CD4-positive, alpha-beta memory T cell (primary cell): ENCODE results near the gene GSK3B. TPM values are rescaled to one million over a fixed set of nuclear protein-coding genes. Genes with fewer than 3 reads are reported as not detected.

Experiments
- CTCF ChIA-PET: fragments of 350-600 bp; sonication (Branson Sonifier 250); formaldehyde crosslinking; loops from one replicate; lab custom pipeline; 2021; ENCODE audit warnings: inconsistent platforms; ENCODE audit not compliant: partially characterized antibody; lab: Charles Lee
- POLR2A ChIA-PET: fragments of 350-600 bp; sonication (Branson Sonifier 250); formaldehyde crosslinking; loops from one replicate; lab custom pipeline; 2021; ENCODE audit not compliant: partially characterized antibody; lab: Charles Lee
- DNase-seq, 5 donors: peaks; one replicate each; pipeline versions ENCODE4 v3.0.0 to v3.0.0-alpha.2; 2020 to 2022; ENCODE audit warnings: mixed read lengths in 1 of 5
- H3K27ac ChIP-seq: one replicate; pipeline ENCODE4 v1.7.0; 2013; ENCODE audit warnings: low read depth, low read length
- H3K27me3 ChIP-seq: 2 replicates; pipeline ENCODE4 v1.7.0; 2013; ENCODE audit warnings: mild to moderate bottlenecking, low read length, moderate library complexity; ENCODE audit not compliant: insufficient read depth
- H3K36me3 ChIP-seq: 2 replicates; pipeline ENCODE4 v1.7.0; 2013; ENCODE audit warnings: mild to moderate bottlenecking, low read length, moderate library complexity; ENCODE audit not compliant: insufficient read depth
- H3K4me1 ChIP-seq: 2 replicates; pipeline ENCODE4 v1.7.0; 2013; ENCODE audit warnings: mild to moderate bottlenecking, low read length, moderate library complexity; ENCODE audit not compliant: insufficient read depth
- H3K4me3 ChIP-seq, 2 donors: one replicate each; pipeline ENCODE4 v1.7.0; 2013; ENCODE audit warnings: low read length in 2 of 2, mild to moderate bottlenecking in 1 of 2
- H3K9me3 ChIP-seq, 2 donors: one replicate each; pipeline ENCODE4 v1.7.0; 2013; ENCODE audit warnings: low read length in 2 of 2, control low read depth in 1 of 2; ENCODE audit not compliant: control insufficient read depth in 1 of 2
- H3K27ac Mint-ChIP-seq, 7 donors: one replicate each; pipeline ENCODE4 v1.8.0; 2020 to 2021; ENCODE audit warnings: mixed read lengths in 7 of 7, mild to moderate bottlenecking in 6 of 7, inconsistent platforms in 3 of 7, moderate library complexity in 3 of 7
- H3K27me3 Mint-ChIP-seq, 2 donors: one replicate each; pipeline ENCODE4 v1.8.0; 2020 to 2021; ENCODE audit warnings: mixed read lengths in 2 of 2
- H3K36me3 Mint-ChIP-seq, 2 donors: one replicate each; pipeline ENCODE4 v1.8.0; 2020 to 2021; ENCODE audit warnings: mixed read lengths in 2 of 2, inconsistent platforms in 1 of 2, mild to moderate bottlenecking in 1 of 2
- H3K4me1 Mint-ChIP-seq, 4 donors: one replicate each; pipeline ENCODE4 v1.8.0; 2020 to 2021; ENCODE audit warnings: mixed read lengths in 4 of 4, mild to moderate bottlenecking in 1 of 4
- H3K4me3 Mint-ChIP-seq, 8 donors: one replicate each; pipeline ENCODE4 v1.8.0; 2020 to 2021; ENCODE audit warnings: mixed read lengths in 8 of 8, mild to moderate bottlenecking in 7 of 8, moderate library complexity in 6 of 8, inconsistent platforms in 3 of 8
- H3K9me3 Mint-ChIP-seq, 8 donors: one replicate each; pipeline ENCODE4 v1.8.0; 2020 to 2021; ENCODE audit warnings: mixed read lengths in 8 of 8, mild to moderate bottlenecking in 5 of 8, inconsistent platforms in 3 of 8, moderate library complexity in 1 of 8
- intact Hi-C: fragments of 100-400 bp; cut with micrococcal nuclease; formaldehyde crosslinking; loops from one replicate; pipeline ENCODE4 v1.15.1; 2023
- polyA plus RNA-seq, 2 donors: library from polyadenylated mRNA; unstranded; fragments of 300-500 nt; fragmentation: Illumina TruSeq; gene quantifications; one replicate each; pipeline ENCODE4 v1.2.3, GENCODE V29; 2021
- total RNA-seq, 2 experiments: library from RNA; stranded (reverse); gene quantifications; one replicate each; pipeline ENCODE4 v1.2.3, GENCODE V29; 2021

The GSK3B gene
- total and polyA plus RNA-seq, 4 experiments from 2014 or later = 10.4 to 35.0 (median 25.5) TPM

- ChIA-PET CTCF (no interaction called here), POLR2A (no interaction called here)
- Mint-ChIP-seq H3K4me1 (no peaks in the 10 kb centered on the region), H3K9me3 (no peaks in the 10 kb centered on the region), H3K27me3 (no peaks in the 10 kb centered on the region), H3K36me3 (no peaks in the 10 kb centered on the region), H3K4me3 (no peak overlapping the region), H3K27ac (no peak overlapping the region)
- no peak for DNase-seq
- Histone ChIP-seq H3K4me1 (no peaks in the 10 kb centered on the region), H3K27ac (no peak overlapping the region), H3K4me3 (no peak overlapping the region), H3K36me3 (no peaks in the 10 kb centered on the region), H3K27me3 (no peaks in the 10 kb centered on the region), H3K9me3 (no peaks in the 10 kb centered on the region)
- intact Hi-C loops = no loop called here
Observed at GRCh38 chr3:120129718-120130513, 35.7 kb upstream of the GSK3B start.

GRCh38 chr3:120129051-120129450 lies 34.8 kb upstream of the GSK3B start:
- no peak for DNase-seq
- Mint-ChIP-seq H3K36me3 (no peaks in the 10 kb centered on the region), H3K9me3 (no peaks in the 10 kb centered on the region), H3K4me3 (no peak overlapping the region), H3K27me3 (no peaks in the 10 kb centered on the region), H3K27ac (peak overlapping the region in 1 of 7 donors; percentile 7), H3K4me1 (no peaks in the 10 kb centered on the region)
- intact Hi-C loops = no loop called here
- Histone ChIP-seq H3K27ac (no peak overlapping the region), H3K9me3 (no peaks in the 10 kb centered on the region), H3K4me3 (no peak overlapping the region), H3K27me3 (no peaks in the 10 kb centered on the region), H3K36me3 (no peaks in the 10 kb centered on the region), H3K4me1 (no peaks in the 10 kb centered on the region)
- ChIA-PET POLR2A (no interaction called here), CTCF (interaction anchor here (1.1 kb wide), 1 partner anchor 18 kb away, joined by 7 read pairs; no protein-coding TSS in a partner anchor)

GRCh38 chr3:120125992-120126391 lies 31.7 kb upstream of the GSK3B start:
- H3K9me3 ChIP-seq = no peaks in the 10 kb centered on the region
- no peak overlapping the region for H3K27ac ChIP-seq
- H3K27me3 ChIP-seq = no peaks in the 10 kb centered on the region
- H3K9me3 Mint-ChIP-seq = peaks cover 0 to 7% (median 0%) of the 10 kb centered on the region in 8 donors
- POLR2A ChIA-PET = no interaction called here
- H3K36me3 Mint-ChIP-seq = no peaks in the 10 kb centered on the region
- H3K27me3 Mint-ChIP-seq = no peaks in the 10 kb centered on the region
- no peaks in the 10 kb centered on the region for H3K4me1 ChIP-seq
- no peaks in the 10 kb centered on the region for H3K36me3 ChIP-seq
- H3K4me3 Mint-ChIP-seq = no peak overlapping the region
- intact Hi-C loops = no loop called here
- CTCF ChIA-PET = interaction anchor here (0.7 kb wide), 1 partner anchor 21 kb away, joined by 3 read pairs; no protein-coding TSS in a partner anchor
- no peaks in the 10 kb centered on the region for H3K4me1 Mint-ChIP-seq
- H3K4me3 ChIP-seq = no peak overlapping the region
- H3K27ac Mint-ChIP-seq = no peak overlapping the region
- DNase-seq = no peak

GRCh38 chr3:120119846-120120510 lies 25.7 kb upstream of the GSK3B start:
- Mint-ChIP-seq H3K4me1 (no peaks in the 10 kb centered on the region), H3K9me3 (peaks cover 0 to 23% (median 14%) of the 10 kb centered on the region in 8 donors), H3K4me3 (no peak overlapping the region), H3K27ac (no peak overlapping the region), H3K27me3 (peaks cover 0 to 3% of the 10 kb centered on the region in 2 donors), H3K36me3 (peaks cover 0 to 6% of the 10 kb centered on the region in 2 donors)
- no peaks in the 10 kb centered on the region for H3K4me1 ChIP-seq
- H3K27me3 ChIP-seq = no peaks in the 10 kb centered on the region
- no peak overlapping the region for H3K27ac ChIP-seq
- intact Hi-C loops = no loop called here
- DNase-seq = no peak
- ChIA-PET CTCF (no interaction called here), POLR2A (no interaction called here)
- H3K9me3 ChIP-seq = no peaks in the 10 kb centered on the region
- no peaks in the 10 kb centered on the region for H3K36me3 ChIP-seq
- H3K4me3 ChIP-seq = no peak overlapping the region

- no peak overlapping the region for H3K27ac Mint-ChIP-seq
- Histone ChIP-seq H3K4me3 (no peak overlapping the region), H3K4me1 (no peaks in the 10 kb centered on the region), H3K27ac (no peak overlapping the region), H3K9me3 (no peaks in the 10 kb centered on the region), H3K36me3 (no peaks in the 10 kb centered on the region), H3K27me3 (no peaks in the 10 kb centered on the region)
- H3K4me1 Mint-ChIP-seq = no peaks in the 10 kb centered on the region
- intact Hi-C loops = no loop called here
- peaks cover 0 to 6% of the 10 kb centered on the region in 2 donors for H3K36me3 Mint-ChIP-seq
- no peak overlapping the region for H3K4me3 Mint-ChIP-seq
- peaks cover 0 to 3% of the 10 kb centered on the region in 2 donors for H3K27me3 Mint-ChIP-seq
- CTCF ChIA-PET = no interaction called here
- H3K9me3 Mint-ChIP-seq = peaks cover 0 to 19% (median 13%) of the 10 kb centered on the region in 8 donors
- POLR2A ChIA-PET = no interaction called here
- no peak for DNase-seq
Observed at GRCh38 chr3:120114981-120115380, 20.7 kb upstream of the GSK3B start.

GRCh38 chr3:120114376-120114775 lies 20.1 kb upstream of the GSK3B start:
- H3K27me3 Mint-ChIP-seq = peaks cover 0 to 3% of the 10 kb centered on the region in 2 donors

More at GRCh38 chr3:120114376-120114775, 20.1 kb upstream of the GSK3B start:
- CTCF ChIA-PET = no interaction called here
- Mint-ChIP-seq H3K4me1 (no peaks in the 10 kb centered on the region), H3K4me3 (no peak overlapping the region), H3K9me3 (peaks cover 0 to 19% (median 13%) of the 10 kb centered on the region in 8 donors), H3K36me3 (peaks cover 0 to 6% of the 10 kb centered on the region in 2 donors), H3K27ac (no peak overlapping the region)
- Histone ChIP-seq H3K4me3 (no peak overlapping the region), H3K36me3 (no peaks in the 10 kb centered on the region), H3K27ac (no peak overlapping the region), H3K27me3 (no peaks in the 10 kb centered on the region), H3K4me1 (no peaks in the 10 kb centered on the region), H3K9me3 (no peaks in the 10 kb centered on the region)
- DNase-seq = no peak
- intact Hi-C loops = no loop called here
- POLR2A ChIA-PET = interaction anchor here (1.2 kb wide), 1 partner anchor 10 kb away, joined by 3 read pairs; no protein-coding TSS in a partner anchor
